Measurements from ENCODE around the gene KRTAP1-3.

The KRTAP1-3 gene

DNA sequence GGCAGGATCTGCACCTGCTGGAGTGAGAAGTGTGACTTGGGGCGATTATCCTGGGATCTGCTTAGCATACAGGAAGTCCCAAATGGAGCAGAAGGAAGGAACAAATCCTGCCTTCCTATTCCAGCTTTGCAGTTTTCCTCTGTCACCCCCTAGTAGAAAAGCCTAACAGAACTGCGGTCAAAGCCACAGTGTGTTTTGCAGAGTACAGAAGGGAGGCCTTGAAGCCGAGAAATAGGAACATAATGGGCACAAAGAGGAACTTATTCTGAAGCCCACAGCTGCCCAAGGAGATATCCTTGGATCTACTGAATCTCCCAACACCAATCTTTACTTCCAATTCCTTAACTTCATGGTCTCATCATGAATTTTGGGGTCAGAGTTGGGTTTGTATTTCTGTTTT is 16.1 kb downstream of the KRTAP1-3 start:
- H3K9ac ChIP-seq (ENCODE audit: insufficient read length) = no peak overlapping the region
- H3K4me3 ChIP-seq = no peak overlapping the region
- H3K9me3 ChIP-seq (ENCODE audit: low read depth, low read length) = no peaks in the 10 kb centered on the region
- no peak overlapping the region for H3K27ac ChIP-seq
- H3K36me3 ChIP-seq (ENCODE audit: insufficient read depth, low read length) = no peaks in the 10 kb centered on the region
- DNase-seq (ENCODE audit: low read depth, low spot score) = no peak
- TF ChIP-seq FOXP2 (optimal IDR thresholded peaks at IDR 0.05; ENCODE audit: control extremely low read depth, extremely low read length, insufficient read depth) (no peak), POLR2AphosphoS5 (IDR thresholded peaks at IDR 0.05; ENCODE audit: borderline replicate concordance, low read depth, low read length) (no peak), EZH2 (IDR thresholded peaks at IDR 0.05) (no peak)

- DNase-seq (ENCODE audit: low read depth, low spot score) = no peak
- Histone ChIP-seq H3K9me3 (ENCODE audit: low read depth, low read length) (no peaks in the 10 kb centered on the region), H3K4me3 (no peak overlapping the region), H3K27ac (no peak overlapping the region), H3K9ac (ENCODE audit: insufficient read length) (no peak overlapping the region), H3K36me3 (ENCODE audit: insufficient read depth, low read length) (no peaks in the 10 kb centered on the region)
- no peak for TF ChIP-seq EZH2 (IDR thresholded peaks at IDR 0.05)
- TF ChIP-seq FOXP2 (optimal IDR thresholded peaks at IDR 0.05; ENCODE audit: control extremely low read depth, extremely low read length, insufficient read depth) = no peak
- TF ChIP-seq POLR2AphosphoS5 (IDR thresholded peaks at IDR 0.05; ENCODE audit: borderline replicate concordance, low read depth, low read length) = no peak
These were observed 18.0 kb downstream of the KRTAP1-3 start for GRCh38 chr17:41016578-41017215.

- no peak overlapping the region for H3K4me3 ChIP-seq
These were observed 19.2 kb downstream of the KRTAP1-3 start for GRCh38 chr17:41015454-41015853.

GRCh38 chr17:41013606-41014005 is 21.1 kb downstream of the KRTAP1-3 start:
- TF ChIP-seq POLR2AphosphoS5 (IDR thresholded peaks at IDR 0.05; ENCODE audit: borderline replicate concordance, low read depth, low read length) = no peak
- TF ChIP-seq FOXP2 (optimal IDR thresholded peaks at IDR 0.05; ENCODE audit: control extremely low read depth, extremely low read length, insufficient read depth) = no peak
- TF ChIP-seq EZH2 (IDR thresholded peaks at IDR 0.05) = no peak
- H3K9me3 ChIP-seq (ENCODE audit: low read depth, low read length) = no peaks in the 10 kb centered on the region
- no peak for DNase-seq (ENCODE audit: low read depth, low spot score)
- H3K27ac ChIP-seq = peak overlapping the region; percentile 95
- peak overlapping the region; percentile 51 for H3K9ac ChIP-seq (ENCODE audit: insufficient read length)
- no peaks in the 10 kb centered on the region for H3K36me3 ChIP-seq (ENCODE audit: insufficient read depth, low read length)
- H3K4me3 ChIP-seq = peak overlapping the region; percentile 23

More at GRCh38 chr17:41015454-41015853, 19.2 kb downstream of the KRTAP1-3 start:
- Histone ChIP-seq H3K9ac (ENCODE audit: insufficient read length) (no peak overlapping the region), H3K27ac (no peak overlapping the region), H3K36me3 (ENCODE audit: insufficient read depth, low read length) (no peaks in the 10 kb centered on the region), H3K9me3 (ENCODE audit: low read depth, low read length) (no peaks in the 10 kb centered on the region)
- no peak for TF ChIP-seq POLR2AphosphoS5 (IDR thresholded peaks at IDR 0.05; ENCODE audit: borderline replicate concordance, low read depth, low read length)
- no peak for TF ChIP-seq FOXP2 (optimal IDR thresholded peaks at IDR 0.05; ENCODE audit: control extremely low read depth, extremely low read length, insufficient read depth)
- TF ChIP-seq EZH2 (IDR thresholded peaks at IDR 0.05) = no peak
- no peak for DNase-seq (ENCODE audit: low read depth, low spot score)

DNA sequence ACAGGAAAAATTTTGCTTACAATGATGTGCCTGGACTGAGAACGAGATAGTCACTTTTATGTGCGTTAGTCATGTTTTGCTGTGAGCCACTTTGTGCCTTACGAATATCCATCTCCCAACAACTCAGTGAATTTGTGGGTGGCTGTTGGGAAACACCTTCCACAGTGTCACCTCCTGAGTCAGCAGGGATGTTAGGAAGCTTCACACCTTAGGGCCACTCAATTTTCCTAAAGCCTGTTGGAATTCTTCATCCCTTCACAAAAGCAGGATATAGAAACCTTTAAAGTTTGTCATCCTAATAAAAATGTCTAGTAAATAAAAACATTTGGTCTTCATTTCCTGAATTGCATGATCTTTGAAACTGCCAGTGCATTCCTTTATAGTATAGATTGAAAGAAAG is 21.5 kb downstream of the KRTAP1-3 start:
- Histone ChIP-seq H3K9me3 (ENCODE audit: low read depth, low read length) (no peaks in the 10 kb centered on the region), H3K9ac (ENCODE audit: insufficient read length) (no peak overlapping the region), H3K27ac (peak overlapping the region; percentile 95), H3K4me3 (peak overlapping the region; percentile 23; the same call in 1 of the 2 replicates), H3K36me3 (ENCODE audit: insufficient read depth, low read length) (no peaks in the 10 kb centered on the region)
- DNase-seq (ENCODE audit: low read depth, low spot score) = peak; percentile 37
- TF ChIP-seq FOXP2 (optimal IDR thresholded peaks at IDR 0.05; ENCODE audit: control extremely low read depth, extremely low read length, insufficient read depth) (no peak), POLR2AphosphoS5 (IDR thresholded peaks at IDR 0.05; ENCODE audit: borderline replicate concordance, low read depth, low read length) (no peak), EZH2 (IDR thresholded peaks at IDR 0.05) (no peak)

- no peak for DNase-seq (ENCODE audit: low read depth, low spot score)
- Histone ChIP-seq H3K9me3 (ENCODE audit: low read depth, low read length) (no peaks in the 10 kb centered on the region), H3K4me3 (peak overlapping the region; percentile 23; the same call in 1 of the 2 replicates), H3K27ac (peak overlapping the region; percentile 95), H3K36me3 (ENCODE audit: insufficient read depth, low read length) (no peaks in the 10 kb centered on the region), H3K9ac (ENCODE audit: insufficient read length) (no peak overlapping the region)
- TF ChIP-seq FOXP2 (optimal IDR thresholded peaks at IDR 0.05; ENCODE audit: control extremely low read depth, extremely low read length, insufficient read depth) (no peak), EZH2 (IDR thresholded peaks at IDR 0.05) (no peak)
These were observed 22.2 kb downstream of the KRTAP1-3 start for GRCh38 chr17:41012326-41013120.

DNA sequence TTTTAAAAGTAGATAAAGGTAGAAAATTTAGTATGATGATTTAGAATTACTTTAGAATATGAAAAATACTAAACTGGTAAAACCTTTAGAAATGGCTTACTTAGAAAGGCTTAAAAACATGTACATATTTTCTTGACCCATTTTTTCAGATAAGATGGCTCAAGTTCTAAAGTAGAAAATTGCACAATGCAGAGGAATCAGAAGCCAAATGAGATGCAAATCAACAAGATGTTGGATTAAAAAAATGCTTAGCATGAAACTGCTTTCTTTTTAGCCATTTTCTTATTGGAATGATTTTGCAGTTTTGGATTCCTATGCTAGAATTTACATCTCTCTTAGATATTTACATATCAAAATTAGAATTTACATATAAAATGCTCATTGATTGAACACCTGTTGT is 24.2 kb downstream of the KRTAP1-3 start:
- TF ChIP-seq EZH2 (IDR thresholded peaks at IDR 0.05) (no peak), POLR2AphosphoS5 (IDR thresholded peaks at IDR 0.05; ENCODE audit: borderline replicate concordance, low read depth, low read length) (no peak), FOXP2 (optimal IDR thresholded peaks at IDR 0.05; ENCODE audit: control extremely low read depth, extremely low read length, insufficient read depth) (no peak)
- no peaks in the 10 kb centered on the region for H3K9me3 ChIP-seq (ENCODE audit: low read depth, low read length)
- no peaks in the 10 kb centered on the region for H3K36me3 ChIP-seq (ENCODE audit: insufficient read depth, low read length)
- no peak overlapping the region for H3K9ac ChIP-seq (ENCODE audit: insufficient read length)
- no peak for DNase-seq (ENCODE audit: low read depth, low spot score)
- no peak overlapping the region for H3K4me3 ChIP-seq
- H3K27ac ChIP-seq = peak overlapping the region; percentile 56; the same call in 1 of the 2 replicates

- Histone ChIP-seq H3K36me3 (ENCODE audit: insufficient read depth, low read length) (no peaks in the 10 kb centered on the region), H3K9me3 (ENCODE audit: low read depth, low read length) (no peaks in the 10 kb centered on the region), H3K27ac (peak overlapping the region; percentile 56; the same call in 1 of the 2 replicates), H3K9ac (ENCODE audit: insufficient read length) (no peak overlapping the region), H3K4me3 (no peak overlapping the region)
- DNase-seq (ENCODE audit: low read depth, low spot score) = no peak
- TF ChIP-seq FOXP2 (optimal IDR thresholded peaks at IDR 0.05; ENCODE audit: control extremely low read depth, extremely low read length, insufficient read depth) (no peak), EZH2 (IDR thresholded peaks at IDR 0.05) (no peak), POLR2AphosphoS5 (IDR thresholded peaks at IDR 0.05; ENCODE audit: borderline replicate concordance, low read depth, low read length) (no peak)
These were observed 24.7 kb downstream of the KRTAP1-3 start for GRCh38 chr17:41009936-41010335.

Measured in SK-N-MC (cell line).